PC-9 (cell line): Measurements from ENCODE around the gene RINT1. TPM values are rescaled to one million over a fixed set of nuclear protein-coding genes. Genes with fewer than 3 reads are reported as not detected.
"Not testable (repeated sequence)": the region's sequence is repeated elsewhere in the genome, so short reads cannot be mapped to it uniquely, and the experiment has no call there.

Experiments
- BruUV-seq: library from RNA; stranded (reverse); fragments of 400-500 nt; replicated peaks from 2 replicates; lab custom pipeline; 2021; lab: Mats Ljungman, UMichigan
- CTCF ChIA-PET: fragments of 300-600 bp; sonication (Branson Sonifier 250); formaldehyde crosslinking; loops from one replicate; lab custom pipeline; 2022; ENCODE audit warnings: antibody characterized with exemption; lab: Charles Lee
- POLR2A ChIA-PET: fragments of 300-600 bp; sonication (Branson Sonifier 250); formaldehyde crosslinking; loops from one replicate; lab custom pipeline; 2022; ENCODE audit warnings: antibody characterized with exemption; ENCODE audit not compliant: unreplicated experiment; lab: Charles Lee
- DNase-seq, 2 experiments: peaks; one replicate each; pipeline versions ENCODE4 v3.0.0 to v3.0.0-alpha.2; 2015 to 2022; ENCODE audit warnings: mixed read lengths in 1 of 2
- H2AFZ ChIP-seq: fragments of 200-600 bp; sonication (generic); 2 replicates; pipeline ENCODE4 v1.8.1; 2017; ENCODE audit warnings: antibody characterized with exemption
- H3F3A ChIP-seq: fragments of 200-600 bp; sonication (generic); 2 replicates; pipeline ENCODE4 v1.8.1; 2017; ENCODE audit warnings: antibody characterized with exemption, mild to moderate bottlenecking, low read depth; ENCODE audit not compliant: insufficient read depth
- H3K27ac ChIP-seq: fragments of 200-600 bp; sonication (generic); 2 replicates; pipeline ENCODE4 v1.6.1; 2016; ENCODE audit warnings: mixed run types
- H3K27me3 ChIP-seq: fragments of 200-600 bp; sonication (generic); 2 replicates; pipeline ENCODE4 v1.6.1; 2016; ENCODE audit warnings: low read depth, mixed run types; ENCODE audit not compliant: insufficient read depth
- H3K36me3 ChIP-seq: fragments of 200-600 bp; sonication (generic); 2 replicates; pipeline ENCODE4 v1.6.1; 2016; ENCODE audit warnings: low read depth, mixed run types
- H3K4me1 ChIP-seq: fragments of 200-600 bp; sonication (generic); replicated peaks from 2 replicates; pipeline ENCODE4 v1.6.1; 2016; ENCODE audit warnings: mixed run types; ENCODE audit not compliant: insufficient read depth
- H3K4me2 ChIP-seq: fragments of 200-600 bp; sonication (generic); 2 replicates; pipeline ENCODE4 v1.6.1; 2017; ENCODE audit warnings: mixed run types
- H3K4me3 ChIP-seq: fragments of 200-600 bp; sonication (generic); 2 replicates; pipeline ENCODE4 v1.6.1; 2016; ENCODE audit warnings: mixed run types
- H3K79me2 ChIP-seq: fragments of 200-600 bp; sonication (generic); 2 replicates; pipeline ENCODE4 v1.6.1; 2017; ENCODE audit warnings: low read depth, mixed run types
- H3K9me2 ChIP-seq: fragments of 200-600 bp; sonication (generic); 2 replicates; pipeline ENCODE4 v1.8.1; 2017; ENCODE audit warnings: mild to moderate bottlenecking; ENCODE audit not compliant: insufficient read depth
- H3K9me3 ChIP-seq: fragments of 200-600 bp; sonication (generic); 2 replicates; pipeline ENCODE4 v1.8.1; 2016; ENCODE audit warnings: low read depth; ENCODE audit not compliant: insufficient read depth
- H4K20me1 ChIP-seq: fragments of 200-600 bp; sonication (generic); 2 replicates; pipeline ENCODE4 v1.8.1; 2017; ENCODE audit not compliant: insufficient read depth
- EZH2 ChIP-seq: fragments of 200-600 bp; sonication (generic); IDR thresholded peaks from 2 replicates; pipeline ENCODE4 v1.8.0; 2017; ENCODE audit warnings: antibody characterized with exemption, low read depth
- intact Hi-C: fragments of 100-400 bp; cut with micrococcal nuclease; formaldehyde crosslinking; loops from one replicate; pipeline ENCODE4 v1.10.0; 2022; ENCODE audit not compliant: unreplicated experiment
- total RNA-seq: library from RNA; stranded (reverse); gene quantifications from 2 replicates; pipeline ENCODE4 v1.2.3, GENCODE V29; 2021
- TF ChIP-seq, protein P1 (sequence below): fragments of 200-600 bp; sonication (generic); conservative IDR thresholded peaks from 2 replicates; pipeline ENCODE4 v1.6.1; 2017; ENCODE audit warnings: mixed run types, antibody characterized with exemption, mild to moderate bottlenecking, moderate library complexity

RINT1 gene
- total RNA-seq, 1 experiment from 2014 or later: 25.1 TPM

GRCh38 chr7:105596866-105597265 is 64.9 kb downstream of the RINT1 start:
- Histone ChIP-seq H3F3A (no peaks in the 10 kb centered on the region), H3K79me2 (no peaks in the 10 kb centered on the region), H3K36me3 (no peaks in the 10 kb centered on the region), H3K4me3 (no peak overlapping the region), H3K27ac (no peak overlapping the region), H3K4me1 (no peaks in the 10 kb centered on the region), H3K4me2 (no peak overlapping the region), H2AFZ (no peak overlapping the region), H3K9me3 (no peaks in the 10 kb centered on the region), H3K27me3 (no peaks in the 10 kb centered on the region), H4K20me1 (no peaks in the 10 kb centered on the region), H3K9me2 (no peaks in the 10 kb centered on the region)
- intact Hi-C loops: no loop called here
- POLR2A ChIA-PET: no interaction called here
- no peak for DNase-seq
- CTCF ChIA-PET: no interaction called here
- no TSS peak for BruUV-seq
- TF ChIP-seq EZH2: no peak
- TF ChIP-seq, protein P1, sequence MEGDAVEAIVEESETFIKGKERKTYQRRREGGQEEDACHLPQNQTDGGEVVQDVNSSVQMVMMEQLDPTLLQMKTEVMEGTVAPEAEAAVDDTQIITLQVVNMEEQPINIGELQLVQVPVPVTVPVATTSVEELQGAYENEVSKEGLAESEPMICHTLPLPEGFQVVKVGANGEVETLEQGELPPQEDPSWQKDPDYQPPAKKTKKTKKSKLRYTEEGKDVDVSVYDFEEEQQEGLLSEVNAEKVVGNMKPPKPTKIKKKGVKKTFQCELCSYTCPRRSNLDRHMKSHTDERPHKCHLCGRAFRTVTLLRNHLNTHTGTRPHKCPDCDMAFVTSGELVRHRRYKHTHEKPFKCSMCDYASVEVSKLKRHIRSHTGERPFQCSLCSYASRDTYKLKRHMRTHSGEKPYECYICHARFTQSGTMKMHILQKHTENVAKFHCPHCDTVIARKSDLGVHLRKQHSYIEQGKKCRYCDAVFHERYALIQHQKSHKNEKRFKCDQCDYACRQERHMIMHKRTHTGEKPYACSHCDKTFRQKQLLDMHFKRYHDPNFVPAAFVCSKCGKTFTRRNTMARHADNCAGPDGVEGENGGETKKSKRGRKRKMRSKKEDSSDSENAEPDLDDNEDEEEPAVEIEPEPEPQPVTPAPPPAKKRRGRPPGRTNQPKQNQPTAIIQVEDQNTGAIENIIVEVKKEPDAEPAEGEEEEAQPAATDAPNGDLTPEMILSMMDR: no peak

- H3K9me2 ChIP-seq, H3K27me3 ChIP-seq, H3K79me2 ChIP-seq, BruUV-seq, CTCF ChIA-PET, H3K36me3 ChIP-seq, H4K20me1 ChIP-seq, DNase-seq, H3K4me3 ChIP-seq, H3K4me2 ChIP-seq, H3K27ac ChIP-seq, H3K9me3 ChIP-seq, H3K4me1 ChIP-seq, H3F3A ChIP-seq, intact Hi-C loops, H2AFZ ChIP-seq: not testable (repeated sequence)
- POLR2A ChIA-PET: interaction anchor here (0.6 kb wide), 2 partner anchors 206 to 287 kb away, joined by 3 to 5 read pairs; no protein-coding TSS in a partner anchor
Measured at GRCh38 chr7:105599080-105599479, 67.1 kb downstream of the RINT1 start.

GRCh38 chr7:105599551-105599950 is 67.5 kb downstream of the RINT1 start:
- no peaks in the 10 kb centered on the region for H3K27me3 ChIP-seq
- H3F3A ChIP-seq: no peaks in the 10 kb centered on the region
- BruUV-seq: no TSS peak
- intact Hi-C loops: no loop called here
- H3K4me3 ChIP-seq: no peak overlapping the region
- no peaks in the 10 kb centered on the region for H3K9me3 ChIP-seq
- CTCF ChIA-PET: no interaction called here
- TF ChIP-seq, protein P1: no peak
- no peak for TF ChIP-seq EZH2
- H3K9me2 ChIP-seq: no peaks in the 10 kb centered on the region
- no peak overlapping the region for H2AFZ ChIP-seq
- H3K79me2 ChIP-seq: no peaks in the 10 kb centered on the region
- no peaks in the 10 kb centered on the region for H3K36me3 ChIP-seq
- POLR2A ChIA-PET: interaction anchor here (0.6 to 0.7 kb wide), 3 partner anchors 205 to 1077 kb away, joined by 3 to 6 read pairs (median 5); no protein-coding TSS in a partner anchor
- H4K20me1 ChIP-seq: no peaks in the 10 kb centered on the region
- H3K4me2 ChIP-seq: no peak overlapping the region
- no peaks in the 10 kb centered on the region for H3K4me1 ChIP-seq
- no peak overlapping the region for H3K27ac ChIP-seq
- no peak for DNase-seq
